Hepatocyte (in vitro differentiated cells): Measurements from ENCODE around the gene PREX1. TPM values are rescaled to one million over a fixed set of nuclear protein-coding genes. Genes with fewer than 3 reads are reported as not detected.

ENCODE experiments used
- DNase-seq: peaks from one replicate; pipeline ENCODE4 v3.0.0-alpha.2; 2016; ENCODE audit warnings: low spot score
- H2AFZ ChIP-seq: fragments of 200-600 bp; sonication (generic); 2 replicates; pipeline ENCODE4 v1.6.0; 2016; ENCODE audit warnings: antibody characterized with exemption, mild to moderate bottlenecking
- H3K27ac ChIP-seq: fragments of 200-600 bp; sonication (generic); 2 replicates; pipeline ENCODE4 v1.5.1; 2016; ENCODE audit warnings: mild to moderate bottlenecking
- H3K27me3 ChIP-seq: fragments of 200-600 bp; sonication (generic); 2 replicates; pipeline ENCODE4 v1.6.1; 2016
- H3K36me3 ChIP-seq: fragments of 200-600 bp; sonication (generic); replicated peaks from 2 replicates; pipeline ENCODE4 v1.5.1; 2016; ENCODE audit warnings: low read depth; ENCODE audit not compliant: insufficient read depth
- H3K4me1 ChIP-seq: fragments of 200-600 bp; sonication (generic); 2 replicates; pipeline ENCODE4 v1.5.1; 2016; ENCODE audit warnings: mild to moderate bottlenecking, moderate library complexity; ENCODE audit not compliant: insufficient read depth
- H3K4me2 ChIP-seq: fragments of 200-600 bp; sonication (generic); 2 replicates; pipeline ENCODE4 v1.6.0; 2016
- H3K4me3 ChIP-seq: fragments of 200-600 bp; sonication (generic); 2 replicates; pipeline ENCODE4 v1.5.1; 2016; ENCODE audit warnings: mild to moderate bottlenecking
- H3K79me2 ChIP-seq: fragments of 200-600 bp; sonication (generic); 2 replicates; pipeline ENCODE4 v1.6.0; 2017; ENCODE audit warnings: mild to moderate bottlenecking
- H3K9me2 ChIP-seq: fragments of 200-600 bp; sonication (generic); replicated peaks from 2 replicates; pipeline ENCODE4 v1.6.0; 2017; ENCODE audit warnings: mild to moderate bottlenecking; ENCODE audit not compliant: insufficient read depth
- H3K9me3 ChIP-seq: fragments of 200-600 bp; sonication (generic); 2 replicates; pipeline ENCODE4 v1.5.1; 2016; ENCODE audit warnings: low read depth, mild to moderate bottlenecking
- H4K20me1 ChIP-seq: fragments of 200-600 bp; sonication (generic); 2 replicates; pipeline ENCODE4 v1.6.0; 2016; ENCODE audit warnings: mild to moderate bottlenecking; ENCODE audit not compliant: insufficient read depth, poor library complexity, severe bottlenecking
- EZH2 ChIP-seq: fragments of 200-600 bp; sonication (generic); IDR thresholded peaks from 2 replicates; pipeline ENCODE4 v1.6.1; 2016; ENCODE audit warnings: antibody characterized with exemption, mild to moderate bottlenecking, borderline replicate concordance
- EZH2phosphoT487 ChIP-seq: fragments of 200-600 bp; sonication (generic); IDR thresholded peaks from one replicate; pipeline ENCODE4 v1.6.1; 2018; ENCODE audit warnings: antibody characterized with exemption, mild to moderate bottlenecking, low read depth, moderate library complexity; ENCODE audit not compliant: unreplicated experiment, severe bottlenecking
- WGBS: methylation state at CpG from one replicate; pipeline ENCODE4 v1.1.6; 2016; ENCODE audit warnings: low lambda C conversion rate; ENCODE audit errors: missing lambda C conversion rate; 5-methylcytosine and 5-hydroxymethylcytosine counted together
- polyA plus RNA-seq: library from polyadenylated mRNA; unstranded; fragments of >200 nt; fragmentation: Nextera tagmentation; extraction: Ambion mirVana; gene quantifications from 2 replicates; pipeline ENCODE4 v1.2.1, GENCODE V29; 2016
- total RNA-seq: library from RNA; depleted of rRNA; stranded (reverse); fragments of >200 nt; gene quantifications from 2 replicates; pipeline ENCODE4 v1.2.3, GENCODE V29; 2014
- TF ChIP-seq, protein P1 (sequence below): fragments of 200-600 bp; sonication (generic); IDR thresholded peaks from 2 replicates; pipeline ENCODE4 v1.5.1; 2016; ENCODE audit warnings: antibody characterized with exemption, mild to moderate bottlenecking; ENCODE audit not compliant: poor library complexity

PREX1 gene
- total and polyA plus RNA-seq, 2 experiments from 2014 or later, result 1.8 to 2.9 TPM

DNA sequence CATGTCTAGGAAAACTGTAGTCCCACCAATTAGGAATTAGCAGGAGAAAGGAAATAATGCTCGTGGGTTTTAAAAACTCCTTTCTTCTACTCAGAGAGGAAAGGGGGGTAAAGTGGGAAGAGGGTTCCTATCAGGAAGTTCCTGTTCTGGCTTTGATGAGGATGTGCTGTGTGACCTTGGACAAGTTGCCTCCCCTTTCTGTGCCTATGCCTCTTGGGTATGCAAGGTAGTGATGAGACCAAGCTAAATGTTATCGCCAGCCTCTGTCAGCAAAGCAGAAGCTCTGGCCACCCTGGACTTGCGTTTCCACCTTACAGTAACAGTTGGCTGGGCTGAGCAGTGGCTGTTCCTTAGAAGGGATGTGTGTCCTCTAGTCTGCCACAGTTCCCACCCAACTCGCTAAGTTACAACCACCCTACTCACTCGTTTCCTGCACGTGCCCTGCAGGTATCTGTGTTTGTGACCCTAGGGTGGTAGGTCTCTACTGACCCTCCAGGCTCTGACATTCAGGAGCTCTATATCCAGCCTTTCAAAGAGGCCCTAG, 110.0 kb downstream of the PREX1 start:
- H4K20me1 ChIP-seq, result no peaks in the 10 kb centered on the region
- no peaks in the 10 kb centered on the region for H3K27me3 ChIP-seq
- H3K9me3 ChIP-seq, result no peaks in the 10 kb centered on the region
- H3K4me3 ChIP-seq, result no peak overlapping the region
- H3K9me2 ChIP-seq, result no peaks in the 10 kb centered on the region
- TF ChIP-seq EZH2phosphoT487 (no peak), EZH2 (no peak)
- TF ChIP-seq, protein P1, sequence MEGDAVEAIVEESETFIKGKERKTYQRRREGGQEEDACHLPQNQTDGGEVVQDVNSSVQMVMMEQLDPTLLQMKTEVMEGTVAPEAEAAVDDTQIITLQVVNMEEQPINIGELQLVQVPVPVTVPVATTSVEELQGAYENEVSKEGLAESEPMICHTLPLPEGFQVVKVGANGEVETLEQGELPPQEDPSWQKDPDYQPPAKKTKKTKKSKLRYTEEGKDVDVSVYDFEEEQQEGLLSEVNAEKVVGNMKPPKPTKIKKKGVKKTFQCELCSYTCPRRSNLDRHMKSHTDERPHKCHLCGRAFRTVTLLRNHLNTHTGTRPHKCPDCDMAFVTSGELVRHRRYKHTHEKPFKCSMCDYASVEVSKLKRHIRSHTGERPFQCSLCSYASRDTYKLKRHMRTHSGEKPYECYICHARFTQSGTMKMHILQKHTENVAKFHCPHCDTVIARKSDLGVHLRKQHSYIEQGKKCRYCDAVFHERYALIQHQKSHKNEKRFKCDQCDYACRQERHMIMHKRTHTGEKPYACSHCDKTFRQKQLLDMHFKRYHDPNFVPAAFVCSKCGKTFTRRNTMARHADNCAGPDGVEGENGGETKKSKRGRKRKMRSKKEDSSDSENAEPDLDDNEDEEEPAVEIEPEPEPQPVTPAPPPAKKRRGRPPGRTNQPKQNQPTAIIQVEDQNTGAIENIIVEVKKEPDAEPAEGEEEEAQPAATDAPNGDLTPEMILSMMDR, result no peak
- no peaks in the 10 kb centered on the region for H3K36me3 ChIP-seq
- no peak overlapping the region for H3K27ac ChIP-seq
- WGBS, result 75% methylated on average over 6 of the region's 6 CpGs
- no peak for DNase-seq
- H3K4me2 ChIP-seq, result no peak overlapping the region
- no peak overlapping the region for H2AFZ ChIP-seq
- H3K79me2 ChIP-seq, result no peaks in the 10 kb centered on the region
- peaks cover 6% of the 10 kb centered on the region for H3K4me1 ChIP-seq

DNA sequence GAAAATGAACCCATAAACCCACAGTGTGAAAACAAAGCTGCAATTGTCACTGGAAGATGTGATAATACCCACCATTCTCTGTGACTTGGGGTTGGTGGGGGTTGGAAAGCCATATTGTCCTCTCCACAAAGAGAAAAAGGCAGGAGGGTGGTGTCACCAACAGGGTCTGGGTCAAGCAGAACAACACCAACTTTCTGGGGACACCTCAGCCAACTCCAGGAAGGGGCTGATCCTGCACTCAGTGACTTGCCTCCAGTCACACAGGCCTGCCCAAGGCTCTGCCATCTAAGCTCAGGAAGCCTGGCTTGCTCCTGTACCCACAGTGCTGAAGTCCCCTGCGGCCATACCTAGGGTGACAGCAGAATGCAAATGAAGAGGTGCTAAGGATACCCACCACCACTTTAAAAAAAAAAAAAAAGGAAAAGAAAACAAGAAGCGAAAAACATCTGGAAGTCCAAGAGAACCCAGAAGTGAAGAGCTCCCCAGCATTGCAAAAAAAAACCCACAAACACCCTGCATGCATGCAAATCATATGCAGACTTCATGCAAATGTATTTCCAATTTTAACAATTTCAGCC, 110.6 kb downstream of the PREX1 start:
- H3K27ac ChIP-seq, result no peak overlapping the region
- no peaks in the 10 kb centered on the region for H4K20me1 ChIP-seq
- H3K79me2 ChIP-seq, result no peaks in the 10 kb centered on the region
- WGBS, result 96% methylated on average over 2 of the region's 2 CpGs
- no peak overlapping the region for H3K4me2 ChIP-seq
- H3K9me2 ChIP-seq, result no peaks in the 10 kb centered on the region
- H3K9me3 ChIP-seq, result no peaks in the 10 kb centered on the region
- no peak overlapping the region for H3K4me3 ChIP-seq
- no peaks in the 10 kb centered on the region for H3K27me3 ChIP-seq
- no peak for DNase-seq
- no peak for TF ChIP-seq EZH2phosphoT487
- TF ChIP-seq, protein P1, result no peak
- TF ChIP-seq EZH2, result no peak
- no peak overlapping the region for H2AFZ ChIP-seq
- peaks cover under 1% of the 10 kb centered on the region for H3K4me1 ChIP-seq
- H3K36me3 ChIP-seq, result no peaks in the 10 kb centered on the region

DNA sequence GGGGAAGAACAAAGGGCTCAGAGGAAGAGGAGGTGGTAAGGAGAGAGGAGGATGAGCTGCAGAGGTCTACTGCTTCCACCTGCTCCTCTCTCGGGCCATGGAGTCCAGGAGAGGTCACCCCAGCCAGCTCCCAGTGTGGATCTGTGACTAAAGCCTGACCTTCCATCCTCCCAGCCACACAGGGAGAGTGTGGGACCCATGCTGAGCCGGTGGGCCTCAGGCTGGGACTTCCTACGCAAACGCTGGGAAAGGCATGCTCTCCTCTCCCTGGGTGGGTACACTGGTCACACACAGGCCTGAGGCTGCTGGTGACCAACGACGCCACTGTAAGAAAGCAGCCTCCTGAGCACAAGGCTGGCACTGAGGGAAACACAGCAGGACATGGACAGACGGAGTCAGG, 111.3 kb downstream of the PREX1 start:
- WGBS, result 92% methylated on average over 7 of the region's 7 CpGs
- H4K20me1 ChIP-seq, result no peaks in the 10 kb centered on the region
- no peaks in the 10 kb centered on the region for H3K79me2 ChIP-seq
- no peak overlapping the region for H2AFZ ChIP-seq
- no peaks in the 10 kb centered on the region for H3K9me3 ChIP-seq
- no peaks in the 10 kb centered on the region for H3K9me2 ChIP-seq
- no peaks in the 10 kb centered on the region for H3K4me1 ChIP-seq
- no peaks in the 10 kb centered on the region for H3K36me3 ChIP-seq
- DNase-seq, result no peak
- no peak overlapping the region for H3K27ac ChIP-seq
- H3K4me2 ChIP-seq, result no peak overlapping the region
- TF ChIP-seq EZH2phosphoT487, result no peak
- TF ChIP-seq EZH2, result no peak
- TF ChIP-seq, protein P1, result no peak
- no peak overlapping the region for H3K4me3 ChIP-seq
- H3K27me3 ChIP-seq, result no peaks in the 10 kb centered on the region

DNA sequence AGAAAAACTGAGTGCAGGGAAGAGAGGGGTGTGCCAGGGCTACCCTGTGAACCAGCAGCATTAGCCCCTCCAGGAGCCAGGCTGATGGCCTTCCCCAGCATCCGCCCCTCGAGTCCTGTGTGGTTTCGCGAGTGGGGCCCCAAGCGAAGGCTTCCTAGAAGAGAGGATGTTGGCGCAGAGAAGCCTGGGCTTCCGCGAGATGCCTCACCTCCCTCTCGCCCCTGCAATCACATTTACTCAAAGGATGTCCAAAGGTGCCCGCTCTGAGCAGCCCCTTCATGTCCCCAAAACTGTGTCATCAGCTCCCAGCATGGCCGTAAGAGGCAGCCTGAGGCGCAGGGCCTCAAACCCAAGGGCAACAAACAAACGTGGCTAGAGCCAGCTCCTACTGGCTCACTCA, 111.7 kb downstream of the PREX1 start:
- TF ChIP-seq, protein P1, result no peak
- TF ChIP-seq EZH2, result no peak
- H3K36me3 ChIP-seq, result no peaks in the 10 kb centered on the region
- no peaks in the 10 kb centered on the region for H3K27me3 ChIP-seq
- no peak for DNase-seq
- H3K4me3 ChIP-seq, result no peak overlapping the region
- no peaks in the 10 kb centered on the region for H4K20me1 ChIP-seq
- H3K4me1 ChIP-seq, result no peaks in the 10 kb centered on the region
- no peak overlapping the region for H2AFZ ChIP-seq
- no peak overlapping the region for H3K4me2 ChIP-seq
- H3K9me2 ChIP-seq, result no peaks in the 10 kb centered on the region
- 87% methylated on average over 13 of the region's 13 CpGs for WGBS
- H3K27ac ChIP-seq, result no peak overlapping the region
- no peaks in the 10 kb centered on the region for H3K79me2 ChIP-seq
- H3K9me3 ChIP-seq, result no peaks in the 10 kb centered on the region
